GM18909 (cell line): Measurements from ENCODE around the gene ANKRD53.
"Not testable (repeated sequence)": the region's sequence is repeated elsewhere in the genome, so short reads cannot be mapped to it uniquely, and the experiment has no call there.

Experiments
- ATAC-seq: cut with Tn5 transposase; IDR thresholded peaks from one replicate; pipeline ENCODE4 v1.9.1; 2021; ENCODE audit warnings: mild to moderate bottlenecking; ENCODE audit not compliant: unreplicated experiment, poor library complexity

Gene ANKRD53

GRCh38 chr2:70986499-70987189 lies 8.2 kb downstream of the ANKRD53 start:
- no peak for ATAC-seq

- no peak for ATAC-seq
Observed at GRCh38 chr2:70987386-70987785, 9.0 kb downstream of the ANKRD53 start.

- ATAC-seq = no peak
Observed at GRCh38 chr2:70988151-70988550, 9.7 kb downstream of the ANKRD53 start.

- no peak for ATAC-seq
Observed at GRCh38 chr2:70988726-70989648, 10.6 kb downstream of the ANKRD53 start.

- ATAC-seq = no peak
Observed at GRCh38 chr2:70990216-70990615, 11.8 kb downstream of the ANKRD53 start.

GRCh38 chr2:70991142-70991541 lies 12.7 kb downstream of the ANKRD53 start:
- ATAC-seq = no peak

GRCh38 chr2:70991742-70992141 lies 13.3 kb downstream of the ANKRD53 start:
- ATAC-seq = no peak

GRCh38 chr2:70992945-70993853 lies 14.8 kb downstream of the ANKRD53 start:
- no peak for ATAC-seq

GRCh38 chr2:70994009-70994698 lies 15.7 kb downstream of the ANKRD53 start:
- peak; percentile 32 for ATAC-seq

- ATAC-seq = peak; percentile 95
Observed at GRCh38 chr2:70994699-70995425, 16.4 kb downstream of the ANKRD53 start, which contains the start of gene TEX261. TSS of gene TEX261 (minus strand) at chr2:70994873. CDS start at chr2:70994757, 116 bp downstream.

- peak; percentile 39 for ATAC-seq
Observed at GRCh38 chr2:70995426-70995729, 16.9 kb downstream of the ANKRD53 start.

- not testable (repeated sequence) for ATAC-seq
Observed at GRCh38 chr2:70998885-70999284, 20.5 kb downstream of the ANKRD53 start.

GRCh38 chr2:70999362-70999761 lies 20.9 kb downstream of the ANKRD53 start:
- no peak for ATAC-seq

- ATAC-seq = not testable (repeated sequence)
Observed at GRCh38 chr2:70999931-71000330, 21.5 kb downstream of the ANKRD53 start.

GRCh38 chr2:71000780-71001591 lies 22.6 kb downstream of the ANKRD53 start:
- peak; percentile 89 for ATAC-seq

- ATAC-seq = no peak
Observed at GRCh38 chr2:71001592-71001927, 23.1 kb downstream of the ANKRD53 start.

- ATAC-seq = no peak
Observed at GRCh38 chr2:71001981-71002570, 23.6 kb downstream of the ANKRD53 start.

- ATAC-seq = no peak
Observed at GRCh38 chr2:71003396-71003795, 25.0 kb downstream of the ANKRD53 start.
